NCI-H345 (cell line): ENCODE results near the gene TMEM263.
"Not testable (repeated sequence)": the region's sequence is repeated elsewhere in the genome, so short reads cannot be mapped to it uniquely, and the experiment has no call there.

Source experiments
- DNase-seq: peaks from one replicate; lab custom pipeline; 2025; lab: John Stamatoyannopoulos, UW

TMEM263 gene

DNA sequence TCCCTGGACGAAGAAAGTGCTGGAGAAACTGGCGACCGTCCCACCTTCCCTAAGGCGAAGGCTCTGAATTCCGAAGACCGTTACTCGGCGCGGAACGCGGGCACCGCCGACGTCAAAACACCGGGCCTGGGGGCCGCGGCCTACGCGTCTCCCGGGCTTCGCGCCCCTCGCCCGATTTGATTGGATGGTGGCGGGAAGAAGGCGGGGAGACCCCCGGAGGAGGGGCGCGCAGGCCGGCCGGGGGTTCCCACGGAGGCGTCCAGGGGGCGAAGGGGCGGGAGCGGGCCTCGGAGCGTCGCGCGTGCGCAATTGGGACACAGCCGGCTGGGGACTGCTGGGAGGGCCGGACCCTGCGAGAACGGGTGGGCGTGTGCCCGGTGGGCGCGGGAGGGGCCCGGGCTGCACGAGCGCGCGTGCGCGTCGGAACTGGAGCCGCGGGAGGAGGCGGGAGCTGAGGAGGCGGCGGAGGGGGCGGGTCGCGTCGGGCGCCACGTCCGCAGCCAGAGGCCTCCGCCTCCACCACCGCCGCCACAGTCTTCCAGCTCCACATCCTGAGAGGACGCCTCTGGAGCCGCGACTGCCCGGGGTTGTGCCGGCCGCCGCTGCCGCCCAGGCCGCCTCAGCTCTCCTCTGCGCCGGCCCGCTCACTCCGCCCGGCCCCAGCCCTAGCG lies at the start of gene TMEM263:
TMEM263 (plus strand) TSS at position 531 of the 671 bp plus-strand sequence. CDS start 11,210 bp downstream, outside the sequence.
- peak; percentile 97 for DNase-seq

DNA sequence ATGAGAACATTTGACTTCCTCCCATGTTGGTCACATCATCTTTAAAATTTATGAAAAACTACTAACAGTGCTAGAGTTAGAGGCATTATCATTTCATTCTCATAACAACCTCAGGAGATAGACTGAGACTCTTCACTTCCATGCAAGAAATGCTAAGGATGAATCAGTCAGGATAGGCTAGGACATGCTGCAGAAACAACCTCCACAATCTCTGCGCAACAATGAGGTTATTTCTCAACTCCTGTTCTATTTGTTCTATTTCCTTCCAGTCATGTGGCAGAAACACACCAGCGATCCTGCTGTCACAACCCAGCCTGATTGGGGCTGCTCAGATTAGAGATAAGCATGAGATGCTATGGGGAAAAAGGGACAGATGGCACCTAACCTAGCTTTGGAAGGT lies 49.0 kb upstream of the TMEM263 start:
- no peak for DNase-seq

DNA sequence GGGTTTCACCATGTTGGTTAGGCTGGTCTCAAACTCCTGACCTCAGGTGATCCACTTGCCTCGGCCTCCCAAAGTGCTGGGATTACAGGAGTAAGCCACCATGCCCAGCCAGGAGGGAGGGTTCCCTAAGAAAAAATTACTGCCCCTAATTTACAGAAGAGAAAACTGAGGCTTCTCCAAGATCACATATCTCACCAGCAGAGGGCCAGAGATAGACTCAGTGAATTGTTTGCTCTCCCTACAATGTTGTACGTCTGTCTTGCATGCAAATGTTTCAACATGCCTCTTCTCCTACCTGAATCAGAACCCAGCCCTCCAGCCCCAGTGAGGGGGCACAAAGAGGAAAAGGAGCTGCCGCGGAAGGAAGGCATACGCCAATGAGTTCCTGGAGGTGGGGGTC lies 48.3 kb upstream of the TMEM263 start:
- no peak for DNase-seq

DNA sequence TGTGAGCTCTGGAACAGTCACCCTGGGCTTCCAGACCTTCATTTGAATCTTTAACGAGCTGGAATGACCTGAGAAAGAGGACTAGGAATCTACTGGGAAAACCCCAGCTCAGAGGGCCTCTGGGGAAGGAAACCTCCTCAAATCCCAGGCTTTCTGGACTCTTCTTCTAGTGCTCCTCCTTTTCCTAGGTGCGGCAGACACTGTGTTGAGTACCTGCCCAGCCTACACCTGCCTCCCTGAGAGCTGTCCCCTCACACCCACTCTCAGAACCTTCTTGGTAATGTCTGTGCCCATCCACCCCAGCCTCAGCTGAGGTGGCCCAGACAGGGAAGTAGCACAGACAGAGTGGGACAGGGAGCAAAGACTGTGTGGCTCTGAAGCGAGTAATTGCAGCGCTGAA lies 47.9 kb upstream of the TMEM263 start:
- no peak for DNase-seq

DNA sequence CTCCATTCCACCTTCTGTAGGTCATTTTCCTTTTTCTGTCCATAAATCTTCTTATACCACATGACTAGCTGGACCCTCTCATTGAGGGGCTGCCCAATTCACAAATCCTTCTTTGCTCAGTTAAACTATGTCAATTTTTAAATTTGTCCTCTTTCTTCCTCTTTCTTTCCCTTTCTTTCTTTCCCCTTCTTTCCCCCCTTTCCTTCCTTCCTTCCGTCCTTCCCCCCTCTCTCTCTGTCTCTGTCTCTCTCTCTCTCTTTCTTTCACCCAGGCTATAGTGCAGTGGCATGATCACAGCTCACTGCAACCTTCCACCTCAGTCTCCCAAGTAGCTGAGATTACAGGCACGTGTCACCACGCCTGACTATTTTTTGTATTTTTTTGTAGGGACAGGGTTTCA lies 47.1 kb upstream of the TMEM263 start:
- DNase-seq: no peak

DNA sequence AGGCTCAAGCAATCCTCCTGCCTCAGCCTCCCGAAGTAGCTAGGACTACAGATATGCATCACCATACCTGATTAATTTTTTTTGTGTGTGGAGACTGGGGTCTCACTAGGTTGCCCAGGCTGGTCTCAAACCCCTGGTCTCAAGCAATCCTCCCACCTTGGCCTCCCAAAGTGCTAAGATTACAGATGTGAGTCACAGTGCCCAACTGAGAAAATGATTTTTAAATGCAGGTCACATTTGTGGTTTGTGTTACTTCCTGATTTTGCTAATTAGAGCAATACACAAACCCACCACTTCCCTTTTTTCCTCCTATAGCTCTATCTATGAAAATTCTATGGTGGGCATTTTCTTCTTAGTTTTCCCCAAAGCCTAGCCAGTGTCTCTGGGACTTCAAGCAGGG lies 45.5 kb upstream of the TMEM263 start:
- DNase-seq: no peak

DNA sequence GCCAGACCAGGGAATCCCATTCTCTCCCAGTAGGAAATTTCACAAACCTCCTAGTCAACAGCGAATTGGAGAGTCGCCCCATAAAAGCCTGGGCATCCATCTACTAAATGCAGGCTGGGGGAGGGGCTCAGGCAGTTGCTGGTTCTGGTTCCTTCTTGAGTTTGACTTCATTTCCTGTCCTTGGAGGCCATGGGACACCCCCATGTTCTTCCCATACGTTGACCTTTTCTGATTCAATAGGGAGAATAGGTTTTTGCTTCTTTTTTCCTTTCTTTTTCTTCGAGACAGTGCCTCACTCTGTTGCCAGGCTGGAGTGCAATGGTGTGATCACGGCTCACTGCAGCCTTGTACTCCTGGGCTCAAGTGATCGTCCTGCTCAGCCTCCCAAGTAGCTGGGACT lies 44.1 kb upstream of the TMEM263 start:
- DNase-seq: no peak

DNA sequence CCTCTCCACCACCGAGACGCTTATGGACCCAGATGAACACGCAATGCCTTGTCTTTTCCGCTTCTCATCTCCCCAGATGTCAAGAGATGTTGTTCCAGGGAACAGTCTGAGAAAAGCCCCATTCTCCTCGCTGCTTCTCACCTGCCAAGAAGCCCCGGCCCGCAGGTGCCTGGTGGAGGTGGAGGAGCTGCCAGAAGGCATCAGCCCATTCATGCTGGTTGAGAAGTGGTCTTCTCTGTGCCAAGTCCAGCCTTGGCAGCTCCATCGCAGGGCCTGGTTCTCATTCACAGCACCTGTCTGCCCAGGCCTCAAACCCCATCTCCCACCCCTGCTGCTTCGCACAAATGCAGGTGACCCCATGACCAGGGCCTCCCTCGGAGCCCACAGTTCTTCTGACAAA lies 42.3 kb upstream of the TMEM263 start:
- no peak for DNase-seq

DNA sequence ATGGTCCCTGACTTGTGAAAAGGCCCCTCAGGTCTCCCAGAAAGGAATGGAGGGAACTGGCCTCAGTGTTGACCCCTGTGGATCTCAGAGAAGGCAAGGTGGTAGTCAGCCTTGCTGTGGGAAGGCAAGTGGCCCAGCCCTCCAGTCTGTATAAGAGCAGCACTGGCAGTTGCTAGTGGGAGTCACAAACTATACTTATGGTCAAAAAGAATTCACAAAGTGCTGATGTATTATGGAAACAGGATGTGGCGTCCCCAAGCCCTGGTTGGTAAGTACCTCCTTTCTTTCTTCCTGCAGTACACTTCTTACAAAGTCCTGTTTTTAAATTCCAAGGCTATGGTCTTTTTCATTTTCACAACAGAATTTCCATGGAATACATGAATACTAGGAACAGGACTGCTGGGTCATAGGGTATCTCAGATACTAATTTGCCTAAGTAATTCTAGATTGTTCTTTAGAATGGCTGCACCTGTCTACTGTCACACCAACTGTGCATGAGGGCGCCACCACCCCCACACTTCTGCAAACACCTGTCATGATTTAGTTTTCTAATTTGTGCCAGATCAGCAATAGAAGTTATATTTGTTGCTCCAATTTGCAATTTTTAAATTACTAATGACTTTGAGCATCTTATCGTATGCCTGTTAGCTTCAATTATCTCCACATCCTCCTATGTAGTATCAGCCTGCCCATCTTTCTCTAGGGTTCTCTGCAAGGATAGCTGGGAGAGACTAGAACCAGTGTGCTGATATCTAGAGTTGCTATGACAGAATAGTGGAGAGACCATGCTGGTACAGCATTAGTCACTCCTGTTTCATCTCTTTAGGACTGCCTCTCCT lies 40.7 kb upstream of the TMEM263 start:
- no peak for DNase-seq

DNA sequence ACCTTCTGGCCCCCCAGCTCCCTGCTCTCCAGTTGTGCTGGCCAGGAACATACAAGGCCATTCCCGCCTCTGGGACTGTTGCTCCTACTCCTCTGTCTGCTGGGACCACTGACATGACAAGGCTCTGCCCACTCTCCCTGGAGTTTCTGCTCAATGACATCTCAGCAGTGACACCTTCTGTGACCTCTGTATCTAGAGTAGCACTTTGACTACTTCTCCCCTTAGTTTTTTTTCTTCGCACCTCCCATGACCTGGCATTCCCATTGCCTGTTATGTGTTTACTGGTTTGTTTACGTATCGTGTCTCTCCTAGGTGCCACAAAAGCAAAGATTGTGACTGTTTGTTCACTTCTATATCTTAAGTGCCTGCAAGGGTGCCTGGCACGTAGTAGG lies 40.1 kb upstream of the TMEM263 start:
- DNase-seq: no peak

DNA sequence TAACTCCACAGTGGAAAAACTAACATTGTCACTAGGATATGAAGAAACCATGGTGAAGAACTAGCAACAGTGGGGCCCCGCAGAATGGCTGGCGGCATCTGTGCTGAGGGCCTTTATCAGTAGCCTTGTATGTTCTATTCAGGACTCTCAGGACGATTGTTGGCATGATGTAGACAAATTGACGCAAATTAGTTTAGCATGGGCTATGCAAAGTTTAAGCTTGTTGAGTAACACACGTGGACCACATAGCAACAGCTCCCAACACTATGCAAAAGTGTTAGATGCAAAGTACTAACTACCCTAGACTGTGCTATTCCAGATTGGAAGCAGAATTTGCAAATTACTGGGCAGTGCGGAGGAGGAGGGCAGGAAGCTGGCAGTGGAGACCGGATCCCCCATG lies 38.2 kb upstream of the TMEM263 start:
- DNase-seq: no peak

DNA sequence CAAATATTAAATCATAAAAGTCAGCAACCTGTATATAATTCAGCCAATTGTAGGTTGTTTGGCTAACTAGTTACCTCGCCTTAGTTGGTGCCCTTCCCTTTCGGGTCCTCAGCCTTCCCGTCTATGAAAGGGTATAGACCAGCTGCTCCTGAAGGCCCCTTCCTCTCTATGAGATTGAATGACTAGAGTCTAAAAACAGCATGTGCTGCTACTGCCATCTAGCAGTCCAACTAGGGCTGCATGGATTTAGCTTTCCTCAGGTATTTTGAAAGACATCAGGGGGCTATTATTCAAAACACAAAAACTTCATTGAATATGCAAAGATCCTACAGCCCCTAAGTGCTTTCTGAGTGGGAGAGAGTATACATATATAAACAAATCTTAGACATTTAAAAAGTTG lies 37.0 kb upstream of the TMEM263 start:
- peak; percentile 60 for DNase-seq

DNA sequence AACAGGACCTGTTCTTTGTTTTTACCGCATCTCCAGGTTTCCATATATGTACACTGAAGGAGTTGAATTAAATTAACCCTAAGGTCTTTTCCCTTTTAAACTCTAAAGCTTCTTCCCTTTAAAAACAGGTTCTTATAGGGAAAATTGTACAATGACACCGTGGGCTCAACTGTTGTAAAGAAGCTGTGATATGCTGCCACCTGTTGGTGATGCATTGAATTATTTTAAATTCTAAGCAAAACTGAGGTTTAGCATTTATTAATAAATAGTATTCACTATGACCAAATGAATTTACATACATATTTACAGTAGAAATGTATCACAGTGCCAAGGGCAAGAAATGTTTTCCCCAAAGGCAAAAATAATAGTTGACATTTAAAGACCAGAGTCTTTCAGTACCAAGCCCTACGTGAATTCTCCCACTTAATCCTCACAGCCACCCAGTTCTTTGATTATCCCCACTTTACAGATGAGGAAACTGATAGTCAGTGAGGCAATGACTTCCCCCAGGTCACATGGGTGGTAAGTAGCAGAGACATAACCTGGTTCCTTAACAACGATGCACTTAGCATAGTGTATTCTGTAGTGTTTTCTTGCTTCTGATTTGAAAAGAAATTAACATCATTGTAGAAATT lies 35.7 kb upstream of the TMEM263 start:
- DNase-seq: peak; percentile 53

DNA sequence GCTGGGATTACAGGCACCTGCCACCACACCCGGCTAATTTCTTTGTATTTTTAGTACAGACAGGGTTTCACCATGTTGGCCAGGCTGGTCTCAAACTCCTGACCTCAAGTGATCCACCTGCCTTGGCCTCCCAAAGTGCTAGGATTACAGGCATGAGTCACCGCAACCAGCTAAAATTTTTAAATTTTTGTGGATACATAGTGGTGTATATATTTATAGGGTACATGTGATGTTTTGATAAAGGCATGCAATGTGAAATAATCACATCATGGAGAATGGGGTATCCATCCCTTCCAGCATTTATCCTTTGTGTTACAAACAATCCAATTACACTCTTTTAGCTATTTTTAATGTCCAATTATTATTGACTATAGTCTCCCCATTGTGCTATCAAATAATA lies 33.7 kb upstream of the TMEM263 start:
- not testable (repeated sequence) for DNase-seq

DNA sequence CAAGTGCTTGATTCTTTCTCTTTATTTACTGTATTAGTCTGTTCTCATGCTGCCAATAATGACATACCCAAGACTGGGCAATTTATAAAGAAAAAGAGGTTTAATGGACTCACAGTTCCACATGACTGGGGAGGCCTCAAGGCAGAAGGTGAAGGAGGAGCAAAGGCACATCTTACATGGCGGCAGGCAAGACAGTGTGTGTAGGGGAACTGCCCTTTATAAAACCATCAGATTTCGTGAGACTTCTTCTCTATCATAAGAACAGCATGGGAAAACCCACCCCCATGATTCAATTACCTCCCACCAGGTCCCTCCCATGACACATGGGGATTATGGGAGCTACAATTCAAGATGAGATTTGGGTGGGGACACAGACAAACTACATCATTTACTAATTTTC lies 32.1 kb upstream of the TMEM263 start:
- DNase-seq: not testable (repeated sequence)

DNA sequence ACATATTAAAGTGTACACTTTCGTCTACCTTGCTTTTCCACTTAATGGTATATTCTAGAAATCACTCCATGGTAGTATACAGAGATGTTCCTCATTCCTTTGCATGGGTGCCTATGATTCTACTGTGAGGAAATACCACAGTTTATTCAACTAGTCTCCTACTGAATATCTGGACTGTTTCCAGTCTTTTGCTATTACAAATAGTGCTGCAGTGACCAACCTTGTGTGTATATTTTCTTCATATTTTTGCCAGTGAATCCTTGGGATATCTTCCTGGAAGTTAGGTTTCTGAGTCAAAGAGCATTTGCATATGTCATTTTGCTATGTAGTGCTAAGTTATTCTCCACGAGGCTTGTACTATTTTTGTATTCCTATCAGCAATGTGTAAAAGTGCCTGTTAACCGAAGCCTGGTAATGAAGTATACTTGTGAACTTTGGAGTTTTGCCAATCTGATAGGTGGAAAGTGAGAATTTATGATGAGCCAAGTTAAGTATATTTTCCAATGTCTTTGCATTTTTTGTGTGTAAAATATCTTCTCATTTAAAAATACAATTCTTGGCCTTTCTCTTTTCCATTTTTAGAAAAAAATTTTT lies 31.3 kb upstream of the TMEM263 start:
- no peak for DNase-seq

DNA sequence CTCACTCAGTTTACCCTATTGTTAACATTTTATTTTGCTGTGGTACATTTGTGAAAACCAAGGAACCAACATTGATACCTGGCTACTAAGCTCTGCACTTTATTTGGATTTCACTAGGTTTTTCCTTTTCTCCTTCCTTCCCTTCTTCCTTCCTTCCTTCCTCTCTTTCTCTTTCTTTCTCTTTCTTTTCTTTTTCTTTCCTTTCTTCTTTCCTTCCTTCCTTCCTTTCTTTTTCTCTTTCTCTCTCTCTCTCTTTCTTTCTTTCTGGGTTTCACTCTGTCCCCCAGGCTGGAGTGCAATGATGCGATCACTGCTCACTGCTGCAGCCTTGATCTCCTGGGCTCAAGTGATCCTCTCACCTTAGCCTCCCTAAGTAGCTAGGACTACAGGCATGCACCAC lies 29.1 kb upstream of the TMEM263 start:
- DNase-seq: no peak

DNA sequence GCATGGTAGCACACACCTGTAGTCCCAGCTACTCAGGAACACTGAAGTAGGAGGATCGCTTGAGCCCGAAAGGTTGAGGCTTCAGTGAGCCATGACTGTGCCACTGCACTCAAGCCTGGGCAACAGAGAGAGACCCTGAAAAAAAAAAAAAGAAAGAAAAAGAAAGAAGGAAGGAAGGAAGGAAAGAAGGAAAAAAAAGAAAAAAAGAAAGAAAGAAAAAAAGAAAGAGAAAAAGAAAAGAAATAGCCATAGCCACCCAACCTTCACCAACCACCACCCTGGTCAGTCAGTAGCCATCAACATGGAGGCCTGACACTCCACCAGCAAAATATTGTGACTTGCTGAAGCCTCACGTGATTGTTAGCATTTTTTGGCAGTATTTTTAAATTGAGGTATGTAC lies 21.4 kb upstream of the TMEM263 start:
- DNase-seq: no peak

DNA sequence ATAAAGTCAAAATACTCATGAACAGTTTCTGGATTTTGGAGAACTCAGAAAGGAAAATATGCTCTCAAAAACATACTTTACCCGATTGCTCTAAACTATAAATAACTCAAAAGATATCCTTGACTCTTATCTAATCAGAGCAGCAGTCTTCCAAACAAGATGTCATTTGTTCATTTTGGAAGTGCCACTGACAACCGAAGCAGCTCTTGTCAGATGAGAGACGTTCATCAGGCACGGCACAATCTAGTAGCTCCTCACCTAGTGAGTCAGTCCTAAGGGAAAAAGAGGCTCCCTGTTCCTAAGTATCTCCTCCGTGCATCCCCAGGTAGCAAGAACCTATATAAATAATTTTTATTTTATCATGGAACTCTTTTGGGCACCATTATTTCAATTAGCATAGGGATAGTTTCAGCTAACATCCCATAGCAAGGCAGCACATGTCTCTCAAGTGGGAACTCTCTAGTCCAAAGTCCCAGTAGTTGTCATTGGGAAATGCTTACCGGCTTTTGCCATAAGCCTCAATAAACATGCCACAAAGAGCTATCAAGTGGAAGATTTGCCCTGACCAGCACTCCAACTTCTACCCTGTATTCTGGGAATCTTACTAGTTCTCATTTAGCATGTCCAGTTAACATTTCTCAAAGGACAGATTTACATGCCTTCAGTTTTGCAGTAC lies 14.1 kb upstream of the TMEM263 start:
- DNase-seq: no peak

DNA sequence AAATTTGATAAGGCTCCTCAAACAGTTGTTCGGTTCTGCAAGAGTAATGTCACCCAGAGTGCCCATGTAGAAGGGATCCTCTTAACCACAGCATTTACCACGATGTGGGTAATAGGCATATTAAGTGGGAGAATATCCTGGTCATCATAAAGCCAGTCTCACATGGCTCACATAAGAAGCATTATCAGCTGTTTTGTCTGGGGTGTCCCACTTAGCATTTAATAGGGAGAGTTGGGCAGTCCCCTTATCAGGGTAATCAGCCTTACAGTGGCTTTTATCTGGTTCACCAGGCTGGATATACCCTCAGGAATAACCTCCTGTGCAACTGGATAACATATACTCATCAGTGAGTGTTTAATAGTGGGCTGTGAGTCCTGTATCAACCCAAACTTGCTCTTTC lies 12.9 kb upstream of the TMEM263 start:
- DNase-seq: no peak

DNA sequence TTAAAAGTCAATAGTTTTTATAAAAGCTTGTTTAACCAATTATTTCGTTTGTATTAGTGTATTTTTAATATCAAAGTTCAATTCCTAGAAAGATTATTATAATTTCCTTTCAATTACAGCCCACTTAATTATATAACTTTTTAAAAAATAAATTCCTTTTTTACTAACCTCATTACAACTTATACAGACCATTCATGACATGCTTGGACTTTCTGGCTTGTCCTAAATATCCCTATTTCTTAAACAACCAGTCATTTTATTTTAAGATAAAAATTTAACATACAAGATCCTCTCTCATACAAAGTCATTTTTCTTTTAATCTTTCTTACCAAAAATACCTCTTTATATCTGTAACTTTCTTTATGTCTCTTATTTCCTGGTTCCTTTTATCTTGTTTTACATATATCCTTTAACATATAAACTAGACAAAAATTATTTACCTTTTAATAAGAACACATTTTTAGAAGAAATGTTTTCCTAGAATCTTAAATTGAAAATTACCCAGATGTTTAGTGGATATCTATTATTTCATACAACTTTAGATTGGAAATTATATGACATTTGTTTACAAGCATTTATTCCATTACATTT lies 10.4 kb upstream of the TMEM263 start:
- DNase-seq: no peak

DNA sequence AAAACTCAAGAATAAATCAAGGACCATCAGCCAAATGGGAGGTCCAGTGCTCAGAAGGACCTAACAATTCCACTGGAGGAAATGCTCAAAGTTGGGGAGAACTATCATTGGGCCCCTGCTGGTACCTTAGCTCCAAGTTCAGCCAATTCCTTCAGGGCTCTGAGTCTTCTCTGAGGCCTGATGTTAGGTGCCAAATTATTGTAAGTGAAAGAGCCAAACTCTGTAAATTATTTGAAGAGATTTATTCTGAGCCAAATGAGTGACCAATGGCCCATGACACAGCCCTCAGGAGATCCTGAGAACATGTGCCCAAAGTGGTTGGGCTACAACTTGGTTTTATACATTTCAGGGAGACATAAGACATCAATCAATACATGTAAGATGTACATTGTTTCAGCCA lies 8.2 kb upstream of the TMEM263 start:
- no peak for DNase-seq
